CD4-positive, alpha-beta T cell treated with Interleukin-2 at 100 ng/mL for 4 hours (primary cell): ENCODE measurements around the gene KLHL2.
"Not testable (repeated sequence)": the region's sequence is repeated elsewhere in the genome, so short reads cannot be mapped to it uniquely, and the experiment has no call there.

Experiments used
- DNase-seq: peaks from one replicate; pipeline ENCODE4 v3.0.0-alpha.2; 2020; ENCODE audit warnings: low spot score

Gene KLHL2

DNA sequence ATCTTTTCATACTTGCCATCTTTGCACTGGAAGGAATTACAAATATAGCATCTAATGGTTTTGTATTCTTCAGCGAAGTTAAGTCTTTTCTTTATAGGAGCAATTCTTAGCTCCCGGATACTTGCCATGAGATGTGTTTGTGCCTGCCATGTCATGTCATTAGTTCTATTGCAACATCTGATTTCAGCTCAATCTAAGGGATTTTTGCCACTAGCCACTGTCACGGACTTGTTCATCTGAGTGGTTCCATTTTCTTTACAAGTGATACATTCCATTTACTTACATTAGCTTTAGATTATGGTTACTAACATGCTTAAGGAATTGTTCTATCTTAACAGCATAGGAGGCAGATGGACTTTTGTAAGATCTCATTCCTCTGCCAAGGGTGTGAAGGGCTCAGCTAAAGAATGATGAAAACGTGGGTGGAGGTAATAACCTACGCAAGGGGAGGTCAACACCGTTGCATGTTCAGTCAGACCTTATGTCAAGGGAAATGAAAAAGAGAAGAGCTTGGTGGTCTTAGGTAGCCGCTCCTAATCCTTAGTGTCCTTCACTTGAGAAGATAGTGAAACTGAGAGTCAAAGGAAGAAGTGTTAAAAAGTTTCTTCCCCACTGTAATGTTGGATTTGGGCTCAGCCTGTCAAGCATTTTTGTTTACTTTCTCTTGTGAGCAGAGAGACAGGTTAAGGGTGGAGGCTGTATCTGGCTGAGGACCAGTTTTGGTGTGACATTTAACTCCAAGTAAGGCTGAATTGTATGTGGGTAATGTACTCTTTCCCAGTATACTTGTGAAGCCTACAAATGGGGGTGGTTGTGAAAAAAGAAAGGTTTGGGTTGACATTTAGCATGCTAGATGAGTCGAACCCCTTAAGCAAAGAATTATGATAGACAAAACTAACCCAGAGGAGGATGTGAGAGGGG is 3.6 kb upstream of the KLHL2 start:
- DNase-seq = no peak

DNA sequence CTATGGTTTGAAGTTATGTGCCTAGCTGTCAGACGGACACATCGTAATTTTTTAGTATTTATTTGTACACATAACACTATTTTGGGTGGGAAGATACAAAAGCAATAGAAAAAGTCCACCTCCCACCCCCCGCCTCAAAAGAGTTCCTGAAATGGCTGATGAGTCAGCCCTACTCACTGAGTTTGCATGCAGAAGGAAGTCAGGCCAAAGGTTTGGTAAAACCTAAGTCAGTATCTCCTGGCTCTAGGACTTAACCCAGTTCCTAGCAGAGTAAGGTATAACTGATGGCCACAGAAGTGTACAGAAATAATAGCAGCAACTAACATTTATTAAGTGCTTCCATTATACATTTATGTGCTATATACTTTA is 2.9 kb upstream of the KLHL2 start:
- DNase-seq = peak; percentile 14

DNA sequence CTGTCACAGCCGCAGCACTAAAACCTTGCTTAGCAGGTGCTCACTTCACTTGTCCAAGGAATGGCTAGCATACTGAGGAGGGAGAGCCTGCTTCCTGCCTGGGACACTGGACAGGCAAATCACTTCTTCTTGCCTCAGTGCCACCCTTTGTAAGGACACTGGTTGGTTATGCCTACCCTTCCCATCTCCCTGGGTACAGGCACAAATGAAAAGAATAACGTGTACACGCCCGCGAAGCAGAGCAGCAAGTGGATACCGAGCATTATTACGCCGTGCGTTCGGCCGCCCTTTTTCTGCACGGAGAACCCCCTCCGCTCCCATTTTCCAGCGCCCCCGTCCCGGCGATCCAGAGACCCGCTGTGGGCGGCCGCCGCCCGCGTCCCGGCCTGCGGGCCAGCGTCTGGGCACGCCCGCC is 338 bp upstream of the KLHL2 start:
- no peak for DNase-seq

DNA sequence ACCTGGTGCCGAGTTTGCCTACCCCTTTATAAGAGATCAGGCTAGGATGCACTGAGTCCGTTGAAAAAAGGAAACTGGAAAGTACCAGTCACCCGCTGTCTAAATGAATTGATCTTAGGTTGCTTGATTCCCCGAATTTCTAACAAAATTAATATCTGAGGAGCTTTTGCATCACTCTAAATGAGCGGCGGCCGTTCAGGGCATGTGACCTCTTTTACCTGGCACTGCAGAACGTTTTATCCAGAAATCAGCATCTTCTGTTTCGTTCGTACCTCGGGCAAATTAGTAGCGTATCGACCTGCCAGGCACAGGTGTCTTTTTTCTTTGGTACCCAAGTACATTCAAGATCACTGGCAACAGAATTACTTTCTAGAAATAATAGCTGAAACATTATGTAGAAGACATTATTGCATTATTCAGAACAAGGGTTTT is 876 bp downstream of the KLHL2 start:
- DNase-seq = peak; percentile 49

DNA sequence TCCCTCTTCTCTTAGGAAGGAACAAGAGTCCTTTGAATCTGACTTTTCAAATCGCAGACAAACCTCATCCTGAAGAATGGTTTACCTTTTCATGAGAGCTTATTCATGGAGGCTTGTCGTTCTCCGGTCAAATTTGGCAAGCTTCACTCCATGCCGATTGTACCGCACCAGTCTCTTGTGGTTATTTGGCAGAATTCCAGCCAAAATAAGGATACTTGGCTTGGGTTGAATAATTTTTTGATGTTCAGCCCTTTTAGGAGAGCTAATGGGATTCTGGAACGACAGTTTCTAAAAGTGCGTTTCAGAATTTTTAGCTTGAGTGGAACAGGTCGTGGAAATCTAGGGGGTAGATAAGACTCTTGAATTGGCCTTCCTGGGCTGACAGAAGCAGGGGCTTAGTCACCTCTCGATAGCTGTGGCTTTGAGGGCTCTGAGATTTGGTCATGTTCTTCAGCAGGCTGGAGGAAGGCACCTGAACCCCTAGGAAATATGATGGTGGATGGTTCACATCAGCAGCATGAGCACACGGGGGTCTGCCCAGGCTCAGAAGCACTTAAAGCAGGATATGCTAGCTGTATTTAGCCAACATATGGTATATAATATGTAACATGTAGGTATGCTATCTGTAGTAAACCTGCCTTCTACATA is 1.5 kb downstream of the KLHL2 start:
- peak; percentile 21 for DNase-seq

DNA sequence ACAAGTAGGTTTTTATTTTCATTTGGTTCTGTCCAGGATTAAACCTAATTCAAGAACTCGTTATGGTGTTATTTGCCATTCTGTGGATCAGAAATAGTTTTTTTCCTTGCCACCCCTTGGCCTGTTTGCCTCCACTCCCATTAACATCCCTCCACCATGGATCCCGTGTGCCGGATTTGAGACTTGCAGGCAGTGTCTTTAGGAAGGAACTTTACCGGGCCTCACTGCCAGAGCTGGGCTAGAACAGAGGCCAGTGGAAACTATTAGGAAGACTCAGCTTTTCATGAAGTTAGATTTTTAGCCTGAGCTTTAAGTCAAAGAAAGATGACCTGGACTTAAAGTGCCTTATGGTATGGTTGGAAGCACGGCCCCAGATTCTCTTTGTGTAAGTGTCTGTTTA is 2.4 kb downstream of the KLHL2 start:
- no peak for DNase-seq

DNA sequence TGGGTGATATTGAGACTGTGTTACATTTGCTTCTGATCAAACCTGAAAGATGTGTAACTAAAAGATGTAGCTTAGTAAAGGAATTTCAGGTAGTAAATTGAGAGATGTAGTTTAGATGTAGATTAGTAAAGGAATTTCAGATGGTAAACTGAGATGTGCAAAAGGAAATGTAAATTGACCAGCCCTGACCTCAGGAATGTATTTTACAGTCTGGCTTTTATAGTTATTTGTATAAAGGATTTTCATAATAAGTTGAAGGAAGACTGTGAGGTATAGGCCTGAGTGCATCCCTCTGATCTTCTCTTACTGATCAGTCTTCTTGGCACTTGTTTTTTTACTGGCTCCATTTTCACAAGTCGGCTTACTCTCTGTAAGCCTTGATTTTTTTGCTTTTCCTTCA is 3.2 kb downstream of the KLHL2 start:
- no peak for DNase-seq

DNA sequence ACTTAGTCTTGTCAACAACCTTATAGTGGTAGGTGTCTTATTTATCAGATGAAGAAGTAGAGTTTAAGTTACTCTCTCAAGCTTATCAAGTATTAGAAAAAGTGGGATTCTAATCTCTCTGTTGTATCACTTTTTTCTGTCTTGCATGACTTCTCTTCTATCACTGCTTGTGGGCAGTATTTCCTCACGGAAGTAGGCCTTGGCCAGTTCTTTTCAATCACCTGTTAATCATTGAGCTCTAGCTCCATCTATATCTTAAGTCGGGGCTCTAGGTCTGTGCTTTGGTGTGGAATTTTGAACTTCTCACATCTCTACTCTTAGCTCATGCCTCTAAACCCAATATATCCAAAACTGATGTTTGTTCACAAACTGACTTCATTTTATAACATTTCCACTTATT is 5.3 kb downstream of the KLHL2 start:
- not testable (repeated sequence) for DNase-seq

DNA sequence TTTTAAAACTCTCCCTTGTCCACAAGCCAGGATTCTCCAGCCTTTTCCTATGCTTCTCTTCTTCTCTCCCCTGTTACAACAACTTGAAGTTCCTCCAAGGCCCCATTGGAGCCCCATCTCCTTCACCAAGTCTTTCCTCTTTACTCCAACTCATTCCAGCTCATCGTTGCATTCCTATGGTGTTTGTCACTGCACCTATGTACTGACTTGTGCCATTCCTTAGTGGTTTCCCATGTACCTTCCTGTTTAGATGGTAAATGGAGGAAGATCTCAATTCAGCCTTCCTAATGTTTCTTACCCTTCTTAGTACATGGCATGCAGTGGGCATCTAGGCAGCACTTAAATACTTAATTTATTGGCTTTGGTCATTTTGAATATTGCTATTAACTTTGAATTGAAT is 6.0 kb downstream of the KLHL2 start:
- DNase-seq = not testable (repeated sequence)

DNA sequence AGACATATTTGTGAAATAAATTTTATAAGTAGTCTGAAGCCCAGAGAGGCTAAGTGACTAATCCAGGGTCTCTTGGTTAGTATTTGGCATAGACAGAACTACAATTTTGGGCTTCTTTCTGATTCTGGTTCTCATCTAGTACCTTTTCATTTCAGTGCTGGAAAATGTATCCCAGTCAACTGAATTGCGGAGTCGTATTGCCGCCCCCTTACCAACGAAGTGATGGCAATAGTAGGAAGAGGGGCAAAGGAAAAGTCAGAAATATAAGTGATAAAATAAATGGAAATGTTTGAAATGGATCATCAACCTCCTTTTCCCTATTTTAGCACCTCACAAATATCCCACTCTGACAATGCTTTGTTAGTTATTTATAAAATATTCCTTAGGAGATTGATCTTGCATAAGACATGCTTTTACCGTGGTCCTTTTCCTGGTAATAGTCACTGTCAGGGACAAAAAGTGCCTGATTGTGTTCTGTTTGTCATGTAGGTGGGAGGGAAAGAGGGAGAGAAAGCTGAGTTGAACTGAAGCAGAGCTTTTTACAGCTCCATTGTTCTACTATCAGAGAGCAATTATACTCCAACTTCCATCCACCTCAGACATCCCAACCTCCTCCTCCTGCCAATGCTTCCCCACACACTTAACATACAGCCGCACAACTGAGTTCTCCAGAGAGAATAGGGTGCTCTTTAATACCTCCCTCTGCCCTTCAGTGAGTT is 6.8 kb downstream of the KLHL2 start:
- DNase-seq = not testable (repeated sequence)

DNA sequence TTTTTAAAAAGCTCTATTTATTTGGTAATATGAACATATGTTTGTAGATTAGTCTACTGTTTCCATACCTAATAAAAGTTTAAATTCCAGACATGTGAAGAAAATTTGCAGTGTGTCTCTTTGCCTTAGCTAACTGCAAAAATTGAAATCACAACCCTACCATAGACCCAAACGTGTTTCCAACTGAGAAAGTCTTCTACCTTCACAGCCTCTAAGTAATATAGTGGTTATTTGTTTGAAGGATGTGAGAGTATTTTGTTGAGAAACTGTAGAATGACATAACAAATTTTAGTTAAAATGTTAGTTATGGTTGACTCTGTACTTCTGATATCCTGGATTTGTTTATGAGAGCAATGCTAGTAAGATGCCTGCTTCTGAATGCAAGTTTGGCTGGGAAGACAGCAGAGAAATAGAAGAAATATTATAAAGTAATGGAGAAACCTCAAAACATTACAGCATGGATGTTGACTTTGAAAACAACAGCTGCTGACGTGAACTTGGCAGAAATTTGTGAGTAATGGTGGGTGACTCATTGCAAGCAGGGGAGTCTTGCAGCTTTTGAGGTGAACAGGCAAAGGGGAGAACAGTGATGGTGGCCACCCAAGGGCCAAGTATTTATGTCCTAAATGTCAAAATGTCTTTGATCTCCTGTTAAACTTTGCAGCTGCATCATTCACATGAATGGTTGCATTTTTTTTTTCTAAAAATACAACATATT is 7.8 kb downstream of the KLHL2 start:
- DNase-seq = peak; percentile 65

DNA sequence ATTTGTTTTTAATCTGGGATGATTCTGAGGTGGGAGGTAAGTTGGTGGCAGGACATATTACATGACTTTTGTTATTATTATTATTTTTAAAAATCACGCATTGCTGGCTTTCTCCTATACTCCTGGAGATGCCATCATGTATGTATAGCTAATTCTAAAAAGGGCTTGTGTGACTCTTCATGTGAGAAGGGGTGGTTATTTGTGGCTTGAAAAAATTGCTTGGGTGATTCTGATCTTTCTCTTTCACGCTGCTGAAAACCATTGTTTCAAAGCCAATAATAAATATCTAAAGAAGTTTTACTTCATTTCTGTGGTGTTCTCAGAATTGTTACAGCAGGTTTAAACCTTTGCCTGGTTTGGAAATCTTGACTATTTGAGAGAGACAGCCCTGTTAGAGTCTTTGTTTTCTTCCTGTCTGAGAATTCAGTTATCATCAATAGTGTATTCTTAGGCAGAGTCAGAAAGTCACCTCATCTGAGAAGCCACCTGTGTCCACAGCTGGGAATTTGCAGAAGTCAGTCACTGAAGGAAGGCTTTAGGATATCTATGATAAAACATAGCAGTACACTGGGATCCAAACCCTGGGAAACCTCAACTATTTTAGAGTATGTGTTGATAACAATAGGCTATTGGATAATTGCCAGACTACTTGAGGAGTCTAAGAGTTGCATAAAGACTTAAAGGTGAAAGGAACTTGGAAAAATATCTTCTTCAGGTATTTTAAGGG is 8.6 kb downstream of the KLHL2 start:
- not testable (repeated sequence) for DNase-seq

DNA sequence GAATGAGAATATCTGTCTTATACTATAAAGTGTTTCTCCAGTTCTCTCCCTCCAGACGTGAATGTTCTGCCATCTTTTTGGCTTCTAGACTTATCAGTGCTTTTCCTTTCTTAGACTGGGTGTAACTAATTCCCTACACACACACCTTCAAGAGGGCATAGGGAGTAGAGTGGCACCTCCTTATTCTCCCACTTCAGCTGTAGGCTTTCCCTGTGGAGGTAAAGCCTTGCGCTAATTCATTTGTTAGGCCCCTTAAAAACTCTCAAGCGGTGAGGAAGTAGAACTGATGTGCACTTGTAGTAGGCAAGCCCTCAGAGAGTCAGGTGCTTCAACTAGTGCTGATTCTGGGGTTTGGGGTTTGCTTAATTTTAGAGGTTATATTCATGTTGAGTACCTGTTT is 10.0 kb downstream of the KLHL2 start:
- DNase-seq = no peak

DNA sequence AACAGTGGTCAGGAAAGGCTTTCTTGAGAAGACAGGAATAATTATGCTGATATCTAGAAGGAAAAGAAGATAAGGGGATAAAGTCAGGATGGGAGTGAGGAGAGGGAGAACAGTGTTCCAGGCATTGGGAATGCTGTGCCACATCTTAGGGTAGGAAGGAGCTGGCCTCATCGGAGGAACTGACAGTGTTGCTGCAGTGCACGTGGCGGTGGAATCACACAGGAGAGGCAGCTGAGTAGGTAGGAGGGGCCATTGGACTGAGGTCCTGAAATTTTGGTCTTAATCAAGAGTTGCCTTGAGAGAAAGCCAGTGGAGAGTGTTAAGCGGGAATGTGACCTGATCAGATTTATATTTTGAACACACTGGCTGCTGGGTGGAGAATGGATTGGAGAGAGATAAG is 13.9 kb downstream of the KLHL2 start:
- not testable (repeated sequence) for DNase-seq

DNA sequence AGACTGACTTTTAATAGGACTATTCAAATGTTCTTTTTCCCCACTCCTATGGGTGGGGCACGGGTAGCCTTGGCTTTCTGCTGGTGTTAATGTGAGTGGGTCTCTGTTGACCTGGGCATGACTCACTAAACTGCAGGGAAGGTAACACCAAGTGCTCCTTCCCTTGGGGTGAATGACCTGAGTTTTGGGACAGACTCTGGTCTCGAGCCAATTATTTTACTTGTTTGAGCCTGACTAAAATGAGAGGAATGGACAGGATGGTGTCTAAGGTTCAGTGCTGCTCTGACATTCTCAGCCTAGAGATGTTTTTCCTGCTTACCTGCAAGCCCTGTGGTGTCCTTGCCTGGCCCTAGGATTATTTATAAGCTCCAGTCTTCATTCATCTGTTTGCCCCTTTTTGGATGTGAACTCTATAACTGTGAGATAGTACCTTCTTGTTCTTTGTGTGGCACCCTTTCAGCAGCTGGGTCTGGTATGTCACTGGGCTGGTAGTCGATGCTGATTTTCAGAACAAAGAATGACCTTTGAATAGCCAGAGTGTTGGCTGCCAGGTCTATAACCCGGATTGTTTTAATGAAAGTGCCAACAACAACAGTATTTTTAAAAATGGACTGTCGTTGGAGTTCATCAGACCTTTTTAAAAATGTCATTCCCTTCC is 14.8 kb downstream of the KLHL2 start:
- DNase-seq = not testable (repeated sequence)

DNA sequence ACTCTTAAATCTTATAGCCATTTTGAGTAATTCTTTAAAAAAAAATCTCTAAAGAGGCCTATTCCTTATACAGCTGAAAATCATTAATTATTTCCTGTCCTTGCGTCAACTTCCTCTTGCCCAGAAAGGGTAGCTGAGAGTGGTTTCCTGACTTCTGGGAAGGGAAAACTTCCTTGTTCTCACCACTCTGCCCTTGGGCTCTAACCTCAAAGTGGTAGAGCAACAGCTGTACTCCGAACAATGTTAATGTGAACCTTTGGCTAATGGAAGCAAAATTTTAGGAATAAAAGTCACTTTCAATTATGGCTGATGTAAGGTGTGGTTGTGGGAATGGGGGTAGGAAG is 15.3 kb downstream of the KLHL2 start:
- peak; percentile 13 for DNase-seq

DNA sequence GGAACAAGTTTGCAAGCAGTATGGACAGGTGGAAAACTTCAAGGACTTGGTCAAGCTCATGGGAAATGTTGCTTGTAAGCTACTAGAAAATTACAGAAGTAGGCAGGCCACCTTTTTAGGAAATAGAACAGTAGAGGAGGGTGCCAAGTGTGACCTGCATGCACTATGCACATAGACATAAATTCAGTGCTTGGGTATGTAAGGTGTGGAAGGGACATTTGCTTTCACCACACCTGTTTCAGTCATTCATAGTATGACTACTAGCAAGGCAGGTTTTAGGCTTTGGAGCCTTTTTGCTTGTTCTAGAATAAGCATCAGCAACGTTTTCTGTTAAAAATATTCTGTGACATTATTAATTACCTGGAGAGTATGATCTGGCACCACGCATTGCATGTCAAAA is 20.0 kb downstream of the KLHL2 start:
- DNase-seq = not testable (repeated sequence)

DNA sequence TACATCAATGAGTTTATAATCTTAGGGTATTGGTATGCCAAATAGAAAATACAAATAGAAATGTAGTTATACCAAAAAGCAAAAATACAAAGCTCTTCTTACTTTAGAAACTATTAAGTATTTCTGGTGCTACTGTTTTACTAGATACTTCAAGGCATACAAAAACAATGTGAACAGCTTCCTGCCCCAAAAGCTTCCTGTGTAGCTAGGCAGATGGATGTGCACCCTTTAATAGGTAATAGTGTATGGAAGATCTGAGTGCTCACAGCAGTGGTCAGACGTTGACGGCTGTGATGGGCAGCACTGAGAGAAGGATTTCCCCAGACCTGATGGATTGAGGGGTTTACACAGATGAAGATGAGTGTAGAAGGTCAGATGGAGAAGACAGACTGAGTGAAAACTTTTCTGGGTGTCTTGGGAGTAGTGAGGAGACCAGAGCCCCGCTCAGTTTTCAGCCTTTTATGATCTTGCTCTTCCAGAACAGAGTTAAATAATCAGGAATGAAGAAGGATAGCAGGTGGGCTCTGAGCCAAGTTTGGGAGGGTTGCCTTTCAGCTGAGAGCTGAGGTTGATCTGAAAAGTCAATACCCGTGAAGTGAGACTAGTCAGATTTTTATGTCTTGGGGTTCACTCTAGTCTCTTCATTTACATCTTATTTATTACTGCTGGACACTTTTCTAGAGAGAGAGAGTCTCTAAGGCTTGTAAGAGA is 22.3 kb downstream of the KLHL2 start:
- DNase-seq = not testable (repeated sequence)

DNA sequence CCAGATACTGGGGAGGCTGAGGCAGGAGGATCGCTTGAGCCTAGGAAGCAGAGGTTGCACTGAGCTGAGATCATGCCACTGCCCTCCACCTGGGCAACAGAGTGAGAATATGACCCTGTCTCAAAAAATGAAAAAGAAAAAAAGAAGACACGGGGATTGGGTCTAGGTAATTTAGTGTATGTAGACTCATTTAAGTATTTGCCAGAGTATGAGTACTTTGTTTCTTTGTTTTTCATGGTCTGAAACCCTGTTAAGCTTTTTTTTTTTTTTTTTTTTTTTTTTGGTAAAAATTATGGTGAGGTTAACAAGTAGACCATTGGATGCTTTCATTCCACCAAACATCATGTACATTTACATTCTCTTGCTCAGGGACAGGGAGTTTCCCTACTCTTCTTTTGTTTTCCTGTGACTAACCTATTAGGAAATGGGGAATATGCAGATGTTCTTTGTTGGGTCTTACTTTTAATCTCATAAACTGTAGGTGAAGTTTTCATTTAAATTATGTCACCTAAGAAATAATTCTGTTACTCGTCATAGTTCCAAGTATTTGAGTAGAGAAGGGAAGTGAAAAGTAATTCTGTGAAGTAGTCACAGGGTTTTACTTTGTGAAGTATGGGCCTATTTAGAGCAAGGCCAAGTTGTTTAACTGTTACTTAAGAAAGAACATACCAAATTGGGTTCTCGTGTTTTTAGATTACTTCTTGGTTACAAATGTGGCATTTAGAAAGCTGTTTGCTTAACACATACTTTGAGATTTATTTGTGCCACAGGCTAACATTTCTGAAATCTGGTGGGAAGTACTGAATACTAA is 25.5 kb downstream of the KLHL2 start:
- not testable (repeated sequence) for DNase-seq
